ENCODE results near the gene PTPRN2. TPM values are rescaled to one million over a fixed set of nuclear protein-coding genes. Genes with fewer than 3 reads are reported as not detected.

The PTPRN2 gene
- total RNA-seq, 1 experiment from 2014 or later: 1.1 TPM

DNA sequence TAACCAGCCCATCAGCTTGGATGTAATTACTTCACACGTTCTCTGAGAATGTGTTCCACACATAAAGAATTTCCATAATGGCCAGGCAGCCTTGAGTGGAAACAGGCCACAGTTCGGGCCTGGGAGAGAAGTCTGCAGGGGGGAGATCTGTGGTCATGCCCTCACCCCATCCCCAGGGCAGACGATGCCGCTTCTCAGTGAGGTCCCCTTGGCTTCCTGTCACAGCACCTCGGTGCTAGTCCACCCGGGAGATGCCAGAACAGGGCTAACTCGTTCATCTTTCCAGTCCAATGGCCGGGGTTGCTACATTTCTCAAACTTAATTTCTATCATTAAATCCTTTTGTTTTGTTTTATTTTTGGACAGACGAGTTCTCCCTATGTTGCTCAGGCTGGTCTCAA, 624.1 kb downstream of the PTPRN2 start:
- Histone ChIP-seq H3K4me1 (ENCODE audit: control insufficient read depth, insufficient read depth, low read length) (no peaks in the 10 kb centered on the region), H3K36me3 (ENCODE audit: control insufficient read depth, insufficient read depth, low read length) (no peaks in the 10 kb centered on the region), H3K27ac (ENCODE audit: low read length) (no peak overlapping the region), H3K27me3 (ENCODE audit: control insufficient read depth, insufficient read depth, low read length) (peaks cover 7% of the 10 kb centered on the region), H3K4me3 (ENCODE audit: low read depth in 2 of 2, low read length in 2 of 2) (no peak overlapping the region), H3K9me3 (ENCODE audit: control insufficient read depth, insufficient read depth, low read depth, low read length) (no peaks in the 10 kb centered on the region)
- in situ Hi-C loops (cut with HindIII; ENCODE audit: low pct_unique_long_range_greater_than_20kb, low sequenced_read_pairs) (no loop called here), intact Hi-C loops (cut with micrococcal nuclease; ENCODE audit: unreplicated experiment) (no loop called here)
- DNase-seq (ENCODE audit: low read depth, low spot score) (no peak), ATAC-seq (no peak)
- ChIA-PET CTCF (no interaction called here), POLR2A (no interaction called here)
- BruUV-seq (replicated peaks): no TSS peak
- TF ChIP-seq, protein P1, sequence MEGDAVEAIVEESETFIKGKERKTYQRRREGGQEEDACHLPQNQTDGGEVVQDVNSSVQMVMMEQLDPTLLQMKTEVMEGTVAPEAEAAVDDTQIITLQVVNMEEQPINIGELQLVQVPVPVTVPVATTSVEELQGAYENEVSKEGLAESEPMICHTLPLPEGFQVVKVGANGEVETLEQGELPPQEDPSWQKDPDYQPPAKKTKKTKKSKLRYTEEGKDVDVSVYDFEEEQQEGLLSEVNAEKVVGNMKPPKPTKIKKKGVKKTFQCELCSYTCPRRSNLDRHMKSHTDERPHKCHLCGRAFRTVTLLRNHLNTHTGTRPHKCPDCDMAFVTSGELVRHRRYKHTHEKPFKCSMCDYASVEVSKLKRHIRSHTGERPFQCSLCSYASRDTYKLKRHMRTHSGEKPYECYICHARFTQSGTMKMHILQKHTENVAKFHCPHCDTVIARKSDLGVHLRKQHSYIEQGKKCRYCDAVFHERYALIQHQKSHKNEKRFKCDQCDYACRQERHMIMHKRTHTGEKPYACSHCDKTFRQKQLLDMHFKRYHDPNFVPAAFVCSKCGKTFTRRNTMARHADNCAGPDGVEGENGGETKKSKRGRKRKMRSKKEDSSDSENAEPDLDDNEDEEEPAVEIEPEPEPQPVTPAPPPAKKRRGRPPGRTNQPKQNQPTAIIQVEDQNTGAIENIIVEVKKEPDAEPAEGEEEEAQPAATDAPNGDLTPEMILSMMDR (IDR thresholded peaks at IDR 0.05): no peak
- TF ChIP-seq POLR2AphosphoS5 (IDR thresholded peaks at IDR 0.05; ENCODE audit: low read depth, low read length) (no peak), TCF7L2 (IDR thresholded peaks at IDR 0.05; ENCODE audit: low read depth, low read length) (no peak), SIN3A (IDR thresholded peaks at IDR 0.05; ENCODE audit: borderline replicate concordance, insufficient read depth, low read depth, low read length) (no peak)
- TF ChIP-seq, protein P2, sequence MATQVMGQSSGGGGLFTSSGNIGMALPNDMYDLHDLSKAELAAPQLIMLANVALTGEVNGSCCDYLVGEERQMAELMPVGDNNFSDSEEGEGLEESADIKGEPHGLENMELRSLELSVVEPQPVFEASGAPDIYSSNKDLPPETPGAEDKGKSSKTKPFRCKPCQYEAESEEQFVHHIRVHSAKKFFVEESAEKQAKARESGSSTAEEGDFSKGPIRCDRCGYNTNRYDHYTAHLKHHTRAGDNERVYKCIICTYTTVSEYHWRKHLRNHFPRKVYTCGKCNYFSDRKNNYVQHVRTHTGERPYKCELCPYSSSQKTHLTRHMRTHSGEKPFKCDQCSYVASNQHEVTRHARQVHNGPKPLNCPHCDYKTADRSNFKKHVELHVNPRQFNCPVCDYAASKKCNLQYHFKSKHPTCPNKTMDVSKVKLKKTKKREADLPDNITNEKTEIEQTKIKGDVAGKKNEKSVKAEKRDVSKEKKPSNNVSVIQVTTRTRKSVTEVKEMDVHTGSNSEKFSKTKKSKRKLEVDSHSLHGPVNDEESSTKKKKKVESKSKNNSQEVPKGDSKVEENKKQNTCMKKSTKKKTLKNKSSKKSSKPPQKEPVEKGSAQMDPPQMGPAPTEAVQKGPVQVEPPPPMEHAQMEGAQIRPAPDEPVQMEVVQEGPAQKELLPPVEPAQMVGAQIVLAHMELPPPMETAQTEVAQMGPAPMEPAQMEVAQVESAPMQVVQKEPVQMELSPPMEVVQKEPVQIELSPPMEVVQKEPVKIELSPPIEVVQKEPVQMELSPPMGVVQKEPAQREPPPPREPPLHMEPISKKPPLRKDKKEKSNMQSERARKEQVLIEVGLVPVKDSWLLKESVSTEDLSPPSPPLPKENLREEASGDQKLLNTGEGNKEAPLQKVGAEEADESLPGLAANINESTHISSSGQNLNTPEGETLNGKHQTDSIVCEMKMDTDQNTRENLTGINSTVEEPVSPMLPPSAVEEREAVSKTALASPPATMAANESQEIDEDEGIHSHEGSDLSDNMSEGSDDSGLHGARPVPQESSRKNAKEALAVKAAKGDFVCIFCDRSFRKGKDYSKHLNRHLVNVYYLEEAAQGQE (IDR thresholded peaks at IDR 0.05; ENCODE audit: insufficient read depth in 1 of 2, low read depth in 2 of 2, low read length in 1 of 2): no peak

DNA sequence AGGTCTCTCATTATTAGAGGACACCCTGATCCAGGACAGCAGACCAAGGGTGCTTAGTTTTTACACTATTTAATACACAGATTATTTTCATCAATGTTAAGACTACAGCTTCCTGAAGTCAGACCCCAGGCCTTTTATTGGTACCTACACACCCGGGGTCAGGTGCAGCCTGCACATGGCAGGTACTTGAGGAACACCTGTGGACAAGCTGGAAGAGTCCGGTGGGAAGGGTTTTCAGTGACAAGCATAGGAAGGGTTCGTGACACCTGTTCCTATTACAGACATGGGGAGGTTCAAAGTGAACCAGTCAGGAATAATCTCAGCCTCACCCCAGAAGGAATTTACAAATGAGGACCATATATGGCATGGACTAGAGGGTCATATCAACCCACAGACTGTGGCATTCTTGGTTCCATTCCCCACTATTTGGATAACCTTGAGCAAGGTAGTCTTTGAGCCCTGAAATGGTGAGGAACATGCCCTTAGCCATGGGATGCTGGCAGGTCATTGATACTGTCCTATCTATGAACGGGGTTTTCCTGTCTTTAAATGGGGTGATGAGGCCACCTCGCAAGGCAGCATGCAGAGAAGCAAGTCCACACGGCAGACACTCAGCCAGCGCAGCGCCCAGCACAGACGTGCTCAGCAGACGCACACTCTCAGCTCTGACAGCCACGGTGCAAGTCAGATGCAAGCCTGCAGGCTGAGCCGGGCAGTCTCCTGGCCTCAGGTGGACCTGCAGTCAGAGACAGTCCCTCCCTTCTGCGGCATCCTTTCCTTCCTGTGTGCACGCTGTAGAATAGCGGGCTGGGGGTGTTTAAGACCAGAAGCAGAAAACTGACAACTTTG, 624.9 kb downstream of the PTPRN2 start:
- H3K4me1 ChIP-seq (ENCODE audit: control insufficient read depth, insufficient read depth, low read length): no peaks in the 10 kb centered on the region
- no peaks in the 10 kb centered on the region for H3K36me3 ChIP-seq (ENCODE audit: control insufficient read depth, insufficient read depth, low read length)
- H3K4me3 ChIP-seq (ENCODE audit: low read depth in 2 of 2, low read length in 2 of 2): no peak overlapping the region
- ChIA-PET CTCF (no interaction called here), POLR2A (no interaction called here)
- intact Hi-C loops (cut with micrococcal nuclease; ENCODE audit: unreplicated experiment) (no loop called here), in situ Hi-C loops (cut with HindIII; ENCODE audit: low pct_unique_long_range_greater_than_20kb, low sequenced_read_pairs) (no loop called here)
- DNase-seq (ENCODE audit: low read depth, low spot score) (no peak), ATAC-seq (no peak)
- no peaks in the 10 kb centered on the region for H3K9me3 ChIP-seq (ENCODE audit: control insufficient read depth, insufficient read depth, low read depth, low read length)
- BruUV-seq (replicated peaks): no TSS peak
- no peak overlapping the region for H3K27ac ChIP-seq (ENCODE audit: low read length)
- H3K27me3 ChIP-seq (ENCODE audit: control insufficient read depth, insufficient read depth, low read length): peaks cover 7% of the 10 kb centered on the region
- TF ChIP-seq POLR2AphosphoS5 (IDR thresholded peaks at IDR 0.05; ENCODE audit: low read depth, low read length) (no peak), SIN3A (IDR thresholded peaks at IDR 0.05; ENCODE audit: borderline replicate concordance, insufficient read depth, low read depth, low read length) (no peak), TCF7L2 (IDR thresholded peaks at IDR 0.05; ENCODE audit: low read depth, low read length) (no peak)
- TF ChIP-seq, protein P2 (IDR thresholded peaks at IDR 0.05; ENCODE audit: insufficient read depth in 1 of 2, low read depth in 2 of 2, low read length in 1 of 2): no peak
- TF ChIP-seq, protein P1 (IDR thresholded peaks at IDR 0.05): no peak
